PC-9 (cell line): Measurements from ENCODE around the gene STK38L. TPM values are rescaled to one million over a fixed set of nuclear protein-coding genes. Genes with fewer than 3 reads are reported as not detected.
A peak's percentile ranks its signal among the peaks of the same experiment; 100 is the strongest.

Experiments used
- BruUV-seq: library from RNA; stranded (reverse); fragments of 400-500 nt; replicated peaks from 2 replicates; lab custom pipeline; 2021; lab: Mats Ljungman, UMichigan
- CTCF ChIA-PET: fragments of 300-600 bp; sonication (Branson Sonifier 250); formaldehyde crosslinking; loops from one replicate; lab custom pipeline; 2022; ENCODE audit warnings: antibody characterized with exemption; lab: Charles Lee
- POLR2A ChIA-PET: fragments of 300-600 bp; sonication (Branson Sonifier 250); formaldehyde crosslinking; loops from one replicate; lab custom pipeline; 2022; ENCODE audit warnings: antibody characterized with exemption; ENCODE audit not compliant: unreplicated experiment; lab: Charles Lee
- DNase-seq, 2 experiments: peaks; one replicate each; pipeline versions ENCODE4 v3.0.0 to v3.0.0-alpha.2; 2015 to 2022; ENCODE audit warnings: mixed read lengths in 1 of 2
- H2AFZ ChIP-seq: fragments of 200-600 bp; sonication (generic); 2 replicates; pipeline ENCODE4 v1.8.1; 2017; ENCODE audit warnings: antibody characterized with exemption
- H3F3A ChIP-seq: fragments of 200-600 bp; sonication (generic); 2 replicates; pipeline ENCODE4 v1.8.1; 2017; ENCODE audit warnings: antibody characterized with exemption, mild to moderate bottlenecking, low read depth; ENCODE audit not compliant: insufficient read depth
- H3K27ac ChIP-seq: fragments of 200-600 bp; sonication (generic); 2 replicates; pipeline ENCODE4 v1.6.1; 2016; ENCODE audit warnings: mixed run types
- H3K27me3 ChIP-seq: fragments of 200-600 bp; sonication (generic); 2 replicates; pipeline ENCODE4 v1.6.1; 2016; ENCODE audit warnings: low read depth, mixed run types; ENCODE audit not compliant: insufficient read depth
- H3K36me3 ChIP-seq: fragments of 200-600 bp; sonication (generic); 2 replicates; pipeline ENCODE4 v1.6.1; 2016; ENCODE audit warnings: low read depth, mixed run types
- H3K4me1 ChIP-seq: fragments of 200-600 bp; sonication (generic); replicated peaks from 2 replicates; pipeline ENCODE4 v1.6.1; 2016; ENCODE audit warnings: mixed run types; ENCODE audit not compliant: insufficient read depth
- H3K4me2 ChIP-seq: fragments of 200-600 bp; sonication (generic); 2 replicates; pipeline ENCODE4 v1.6.1; 2017; ENCODE audit warnings: mixed run types
- H3K4me3 ChIP-seq: fragments of 200-600 bp; sonication (generic); 2 replicates; pipeline ENCODE4 v1.6.1; 2016; ENCODE audit warnings: mixed run types
- H3K79me2 ChIP-seq: fragments of 200-600 bp; sonication (generic); 2 replicates; pipeline ENCODE4 v1.6.1; 2017; ENCODE audit warnings: low read depth, mixed run types
- H3K9me2 ChIP-seq: fragments of 200-600 bp; sonication (generic); 2 replicates; pipeline ENCODE4 v1.8.1; 2017; ENCODE audit warnings: mild to moderate bottlenecking; ENCODE audit not compliant: insufficient read depth
- H3K9me3 ChIP-seq: fragments of 200-600 bp; sonication (generic); 2 replicates; pipeline ENCODE4 v1.8.1; 2016; ENCODE audit warnings: low read depth; ENCODE audit not compliant: insufficient read depth
- H4K20me1 ChIP-seq: fragments of 200-600 bp; sonication (generic); 2 replicates; pipeline ENCODE4 v1.8.1; 2017; ENCODE audit not compliant: insufficient read depth
- EZH2 ChIP-seq: fragments of 200-600 bp; sonication (generic); IDR thresholded peaks from 2 replicates; pipeline ENCODE4 v1.8.0; 2017; ENCODE audit warnings: antibody characterized with exemption, low read depth
- intact Hi-C: fragments of 100-400 bp; cut with micrococcal nuclease; formaldehyde crosslinking; loops from one replicate; pipeline ENCODE4 v1.10.0; 2022; ENCODE audit not compliant: unreplicated experiment
- total RNA-seq: library from RNA; stranded (reverse); gene quantifications from 2 replicates; pipeline ENCODE4 v1.2.3, GENCODE V29; 2021
- TF ChIP-seq, protein P1 (sequence below): fragments of 200-600 bp; sonication (generic); conservative IDR thresholded peaks from 2 replicates; pipeline ENCODE4 v1.6.1; 2017; ENCODE audit warnings: mixed run types, antibody characterized with exemption, mild to moderate bottlenecking, moderate library complexity

The STK38L gene
- total RNA-seq, 1 experiment from 2014 or later = 34.7 TPM

GRCh38 chr12:27213830-27214787 lies 30.0 kb upstream of the STK38L start:
- H3K36me3 ChIP-seq = no peaks in the 10 kb centered on the region
- H3K27ac ChIP-seq = no peak overlapping the region
- BruUV-seq = no TSS peak
- H3K27me3 ChIP-seq = no peaks in the 10 kb centered on the region
- no peak overlapping the region for H3K4me2 ChIP-seq
- H3K4me1 ChIP-seq = no peaks in the 10 kb centered on the region
- ChIA-PET CTCF (no interaction called here), POLR2A (no interaction called here)
- no peak overlapping the region for H3K4me3 ChIP-seq
- no peaks in the 10 kb centered on the region for H3K9me2 ChIP-seq
- H2AFZ ChIP-seq = peak overlapping the region; percentile 22; the same call in 1 of the 2 replicates
- no peaks in the 10 kb centered on the region for H3F3A ChIP-seq
- intact Hi-C loops = no loop called here
- H4K20me1 ChIP-seq = no peaks in the 10 kb centered on the region
- no peak for DNase-seq
- H3K9me3 ChIP-seq = peaks cover 4% of the 10 kb centered on the region; the same call in 1 of the 2 replicates
- TF ChIP-seq, protein P1, sequence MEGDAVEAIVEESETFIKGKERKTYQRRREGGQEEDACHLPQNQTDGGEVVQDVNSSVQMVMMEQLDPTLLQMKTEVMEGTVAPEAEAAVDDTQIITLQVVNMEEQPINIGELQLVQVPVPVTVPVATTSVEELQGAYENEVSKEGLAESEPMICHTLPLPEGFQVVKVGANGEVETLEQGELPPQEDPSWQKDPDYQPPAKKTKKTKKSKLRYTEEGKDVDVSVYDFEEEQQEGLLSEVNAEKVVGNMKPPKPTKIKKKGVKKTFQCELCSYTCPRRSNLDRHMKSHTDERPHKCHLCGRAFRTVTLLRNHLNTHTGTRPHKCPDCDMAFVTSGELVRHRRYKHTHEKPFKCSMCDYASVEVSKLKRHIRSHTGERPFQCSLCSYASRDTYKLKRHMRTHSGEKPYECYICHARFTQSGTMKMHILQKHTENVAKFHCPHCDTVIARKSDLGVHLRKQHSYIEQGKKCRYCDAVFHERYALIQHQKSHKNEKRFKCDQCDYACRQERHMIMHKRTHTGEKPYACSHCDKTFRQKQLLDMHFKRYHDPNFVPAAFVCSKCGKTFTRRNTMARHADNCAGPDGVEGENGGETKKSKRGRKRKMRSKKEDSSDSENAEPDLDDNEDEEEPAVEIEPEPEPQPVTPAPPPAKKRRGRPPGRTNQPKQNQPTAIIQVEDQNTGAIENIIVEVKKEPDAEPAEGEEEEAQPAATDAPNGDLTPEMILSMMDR = no peak
- TF ChIP-seq EZH2 = no peak
- no peaks in the 10 kb centered on the region for H3K79me2 ChIP-seq

- no peaks in the 10 kb centered on the region for H3K79me2 ChIP-seq
- H3K4me1 ChIP-seq = no peaks in the 10 kb centered on the region
- no peak overlapping the region for H3K4me2 ChIP-seq
- no peak for TF ChIP-seq EZH2
- TF ChIP-seq, protein P1 = no peak
- POLR2A ChIA-PET = no interaction called here
- CTCF ChIA-PET = no interaction called here
- BruUV-seq = no TSS peak
- no peaks in the 10 kb centered on the region for H3K27me3 ChIP-seq
- DNase-seq = no peak
- intact Hi-C loops = no loop called here
- no peak overlapping the region for H2AFZ ChIP-seq
- H4K20me1 ChIP-seq = no peaks in the 10 kb centered on the region
- H3K9me2 ChIP-seq = no peaks in the 10 kb centered on the region
- no peak overlapping the region for H3K27ac ChIP-seq
- H3K9me3 ChIP-seq = no peaks in the 10 kb centered on the region
- H3K36me3 ChIP-seq = no peaks in the 10 kb centered on the region
- no peak overlapping the region for H3K4me3 ChIP-seq
- H3F3A ChIP-seq = no peaks in the 10 kb centered on the region
Observed at GRCh38 chr12:27217590-27217989, 26.5 kb upstream of the STK38L start.

DNA sequence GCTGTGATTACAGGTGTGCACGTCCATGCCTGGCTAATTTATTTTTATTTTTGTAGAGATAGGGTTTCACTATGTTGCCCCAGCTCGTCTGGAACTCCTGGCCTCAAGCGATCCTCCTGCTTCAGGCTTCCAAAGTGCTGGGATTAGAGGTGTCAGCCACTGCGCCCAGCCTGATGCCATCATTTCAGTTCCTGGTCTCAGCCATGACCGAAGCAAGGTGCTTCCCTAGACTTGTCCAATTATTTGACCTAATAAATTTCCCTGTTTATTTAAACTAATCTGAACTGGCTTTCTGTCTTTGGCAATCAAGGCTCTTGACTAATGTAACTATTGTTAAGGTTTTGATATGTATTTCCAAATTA lies 24.4 kb upstream of the STK38L start:
- Histone ChIP-seq H3K4me1 (no peaks in the 10 kb centered on the region), H3K9me3 (no peaks in the 10 kb centered on the region), H4K20me1 (no peaks in the 10 kb centered on the region), H3K36me3 (no peaks in the 10 kb centered on the region), H3K4me3 (no peak overlapping the region), H3K79me2 (no peaks in the 10 kb centered on the region), H2AFZ (peak overlapping the region; percentile 32; the same call in 1 of the 2 replicates), H3F3A (no peaks in the 10 kb centered on the region), H3K27ac (no peak overlapping the region), H3K9me2 (no peaks in the 10 kb centered on the region), H3K27me3 (no peaks in the 10 kb centered on the region), H3K4me2 (no peak overlapping the region; the same call in 1 of the 2 replicates)
- intact Hi-C loops = no loop called here
- CTCF ChIA-PET = no interaction called here
- BruUV-seq = no TSS peak
- TF ChIP-seq EZH2 = no peak
- TF ChIP-seq, protein P1 = no peak
- no peak for DNase-seq
- POLR2A ChIA-PET = no interaction called here
